Measurements from ENCODE around the gene ECHDC3.
"Not testable (repeated sequence)": the region's sequence is repeated elsewhere in the genome, so short reads cannot be mapped to it uniquely, and the experiment has no call there.

Gene ECHDC3

GRCh38 chr10:11716686-11717085 lies 25.5 kb upstream of the ECHDC3 start:
- no peak for DNase-seq

GRCh38 chr10:11719496-11720259 lies 22.5 kb upstream of the ECHDC3 start:
- DNase-seq, result no peak

DNA sequence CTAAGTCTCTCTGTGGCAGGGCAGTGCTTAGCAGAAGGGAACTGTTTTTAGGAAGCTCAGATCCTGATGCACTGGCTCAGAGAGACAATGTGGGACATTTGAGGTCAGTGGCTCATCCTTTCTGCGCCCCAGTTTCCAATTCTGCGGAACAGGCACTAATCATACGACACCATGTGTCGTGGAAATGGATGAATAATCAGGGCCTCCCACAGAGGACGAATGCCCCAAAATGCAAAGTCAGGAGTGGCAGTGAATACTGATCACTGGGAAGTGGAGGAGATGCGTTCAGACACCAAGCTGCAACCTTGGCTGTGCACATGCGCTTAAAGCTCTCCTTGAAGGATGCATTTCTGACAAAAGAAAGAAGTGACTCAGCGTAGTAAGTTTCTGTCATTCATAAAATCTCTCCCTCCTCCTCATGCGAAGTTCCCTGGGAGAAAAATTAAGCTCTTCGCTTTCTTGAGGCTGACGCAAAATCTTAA lies 21.9 kb upstream of the ECHDC3 start:
- DNase-seq, result no peak

DNA sequence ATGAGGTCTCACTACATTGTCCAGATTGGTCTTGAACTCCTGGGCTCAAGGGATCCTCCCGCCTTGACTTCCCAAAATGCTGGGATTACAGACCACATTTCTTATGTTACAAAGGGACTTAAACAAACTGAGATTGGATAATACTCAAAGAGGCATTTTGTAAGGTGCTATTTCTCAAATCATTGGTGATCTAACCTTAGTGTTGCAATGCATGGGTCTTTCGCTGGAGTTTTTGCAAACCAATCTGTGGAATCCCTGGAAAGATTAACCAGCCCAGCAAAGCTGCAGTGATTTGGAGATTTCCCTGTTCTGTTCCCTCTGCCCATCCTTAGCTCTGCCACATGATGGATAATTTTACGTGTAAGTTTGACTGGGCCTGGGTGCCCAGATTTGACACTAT lies 20.4 kb upstream of the ECHDC3 start:
- DNase-seq, result no peak

GRCh38 chr10:11723359-11723758 lies 18.8 kb upstream of the ECHDC3 start:
- no peak for DNase-seq

DNA sequence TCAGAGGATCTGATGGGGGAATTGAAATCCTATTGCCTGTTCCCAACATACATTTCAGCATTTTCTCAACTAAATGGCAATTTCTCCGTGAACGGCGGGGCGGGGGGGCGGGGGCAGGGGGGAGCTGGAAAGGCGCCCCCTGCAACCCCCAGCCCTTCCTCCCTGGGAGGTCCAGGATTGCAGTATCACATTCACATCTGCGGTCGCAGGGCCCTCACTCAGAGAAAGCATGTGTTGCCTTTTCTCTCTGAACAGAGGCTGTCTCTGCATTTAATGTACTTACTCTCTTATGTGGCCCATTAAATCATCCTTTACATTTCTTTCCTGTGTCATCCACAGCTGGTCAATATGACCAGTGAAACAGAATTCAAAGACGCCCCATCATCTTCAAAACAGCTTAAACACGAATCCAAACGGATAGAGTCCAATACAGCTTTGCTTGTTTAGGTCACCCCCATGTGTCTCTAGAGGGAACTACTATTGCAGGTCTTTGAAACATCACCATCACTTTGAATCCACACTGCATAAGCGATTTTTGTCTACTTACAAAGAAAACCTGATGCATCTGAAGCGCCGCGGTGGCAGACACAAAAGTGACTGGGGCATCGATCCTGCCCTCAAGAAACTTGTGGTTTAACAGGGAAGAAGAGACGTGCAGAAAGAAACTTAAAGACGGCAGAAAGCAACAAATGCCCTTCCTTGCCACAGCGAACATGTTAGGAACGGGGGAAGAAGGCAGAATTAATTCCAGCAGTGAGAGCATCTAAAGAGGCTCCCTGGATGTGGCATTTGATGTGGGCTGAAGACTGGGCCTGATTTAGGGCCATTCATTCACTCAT lies 17.0 kb upstream of the ECHDC3 start:
- peak in 1 of 2 experiments; percentile 4 for DNase-seq

GRCh38 chr10:11725912-11726311 lies 16.3 kb upstream of the ECHDC3 start:
- DNase-seq, result no peak

GRCh38 chr10:11727563-11727962 lies 14.6 kb upstream of the ECHDC3 start:
- no peak for DNase-seq

- no peak for DNase-seq
These were observed 13.8 kb upstream of the ECHDC3 start for GRCh38 chr10:11728353-11728752.

- no peak for DNase-seq
These were observed 12.3 kb upstream of the ECHDC3 start for GRCh38 chr10:11729790-11730315.

DNA sequence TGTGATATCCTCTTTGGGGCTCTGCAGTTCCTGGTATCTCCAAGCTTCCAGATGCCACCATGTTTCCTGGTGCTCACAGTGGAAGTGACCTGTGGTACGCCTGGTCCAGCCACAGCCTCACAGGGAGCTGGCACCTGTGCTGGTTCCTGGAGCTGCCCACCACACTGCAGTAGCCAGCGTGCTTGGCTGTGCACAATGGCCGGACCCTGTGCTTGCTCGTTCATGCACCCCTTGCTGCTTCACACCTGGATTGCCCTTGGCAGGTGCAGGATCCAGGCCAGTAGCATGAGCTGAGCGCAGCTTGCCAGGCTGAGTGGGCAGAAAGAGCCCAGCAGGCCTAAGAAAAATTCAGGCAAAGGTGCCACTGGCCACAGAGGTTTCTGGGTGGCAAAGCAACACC lies 11.4 kb upstream of the ECHDC3 start:
- DNase-seq, result no peak

GRCh38 chr10:11736767-11737166 lies 5.4 kb upstream of the ECHDC3 start:
- not testable (repeated sequence) for DNase-seq

- DNase-seq, result not testable (repeated sequence)
These were observed 4.7 kb upstream of the ECHDC3 start for GRCh38 chr10:11737258-11738032.

DNA sequence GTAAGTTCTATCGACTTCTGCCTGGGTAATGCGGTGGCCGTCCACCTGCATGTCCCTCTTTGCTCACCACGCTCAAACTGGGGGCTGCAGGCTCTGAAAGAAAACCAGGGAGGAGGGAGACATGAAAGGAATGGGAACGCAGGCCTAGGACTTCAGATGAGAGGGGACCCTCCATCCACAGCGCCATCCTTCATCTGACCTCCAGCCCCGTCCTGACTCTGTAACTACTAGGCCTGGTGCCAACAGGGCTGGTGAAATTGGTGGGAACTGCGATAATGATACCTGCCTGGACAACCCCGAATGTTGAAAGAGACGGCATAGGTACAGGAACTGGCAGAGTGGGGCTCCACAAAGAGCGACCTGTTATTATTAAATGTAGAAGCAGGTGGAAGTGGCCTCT lies 1.3 kb upstream of the ECHDC3 start:
- no peak for DNase-seq

DNA sequence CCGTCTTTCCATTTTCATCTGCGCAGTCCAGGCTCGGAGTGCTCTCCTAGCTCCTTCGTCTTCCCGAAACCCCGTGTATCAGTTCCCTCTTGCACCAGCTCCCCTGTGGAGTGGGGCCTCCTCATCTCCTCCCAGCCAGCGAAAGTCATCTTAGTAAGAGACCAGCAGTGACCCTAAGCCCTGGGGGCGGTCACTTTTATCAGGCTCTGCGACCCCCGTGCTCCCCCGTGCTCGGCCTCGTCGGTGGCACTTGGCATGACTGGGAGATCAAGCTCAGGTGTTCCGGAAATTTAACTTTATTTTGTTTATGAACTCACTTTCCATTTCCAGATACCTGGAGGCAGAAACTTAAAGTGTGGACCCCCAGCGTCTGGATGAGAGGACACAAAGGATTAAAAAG lies 574 bp upstream of the ECHDC3 start:
- no peak for DNase-seq

DNA sequence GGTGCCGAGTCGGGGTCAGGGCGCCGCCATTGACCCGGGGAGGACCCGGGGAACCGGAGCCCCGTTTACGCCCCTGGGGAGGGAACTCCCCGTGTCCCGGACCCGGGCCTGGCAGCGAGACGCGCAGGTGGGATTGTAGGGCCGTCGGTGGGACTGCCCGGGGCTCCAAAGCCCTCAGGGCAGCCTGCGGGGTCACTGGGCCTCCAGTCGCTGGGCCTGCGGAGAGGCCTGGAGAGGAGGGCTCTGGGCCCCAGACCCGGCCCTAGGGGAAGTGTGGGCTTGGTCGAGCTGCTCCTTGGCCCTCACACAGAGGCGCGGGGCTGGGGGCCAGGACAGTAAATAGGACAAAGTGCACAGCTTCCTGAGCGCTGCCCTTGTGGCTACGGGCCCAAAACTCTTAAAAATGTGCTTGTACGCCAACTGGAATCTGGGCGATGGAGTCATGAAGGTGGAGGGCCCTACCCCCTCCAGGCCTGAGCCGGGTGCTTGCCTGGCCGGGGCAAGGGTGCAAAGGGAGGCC lies 657 bp downstream of the ECHDC3 start:
- no peak for DNase-seq

GRCh38 chr10:11743461-11744338 lies 1.5 kb downstream of the ECHDC3 start:
- DNase-seq, result no peak

DNA sequence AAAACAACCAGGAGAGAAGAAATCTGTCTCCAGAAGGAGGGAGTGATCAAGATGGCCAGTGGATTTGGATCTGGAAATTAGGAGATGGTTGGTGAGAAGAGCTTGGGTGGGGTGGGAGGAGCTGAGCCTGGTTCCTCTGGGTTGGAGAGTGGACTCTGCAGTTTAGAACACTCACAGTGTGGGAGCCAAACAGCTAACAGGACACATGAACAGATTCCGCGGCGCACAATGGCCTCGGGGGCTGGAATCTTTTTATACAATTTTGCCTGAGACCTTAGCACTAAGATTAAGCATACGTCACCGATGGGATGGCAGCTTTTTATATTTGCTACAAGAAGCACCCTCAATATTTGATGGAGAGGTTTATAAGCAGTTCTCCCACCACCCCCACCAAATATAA lies 2.9 kb downstream of the ECHDC3 start:
- no peak for DNase-seq

- DNase-seq, result no peak
These were observed 4.8 kb downstream of the ECHDC3 start for GRCh38 chr10:11746883-11747539.

DNA sequence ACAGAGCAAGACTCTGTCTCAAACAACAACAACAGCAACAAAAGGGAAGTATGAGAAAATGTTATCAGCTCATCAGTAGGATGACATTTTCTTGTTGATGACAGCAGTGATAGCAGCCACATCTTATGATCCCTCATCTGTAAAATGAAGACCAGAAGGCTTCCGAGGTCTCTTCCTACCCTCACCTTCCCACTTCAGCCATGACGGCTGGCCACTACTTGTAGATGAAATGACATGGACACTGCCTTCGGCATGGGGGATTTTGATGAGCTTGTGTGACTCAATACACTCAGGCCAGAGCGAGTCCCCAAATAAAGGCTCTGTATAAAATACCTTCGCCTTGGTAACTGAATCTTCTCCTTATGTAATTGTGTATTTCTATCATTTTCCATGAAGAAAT lies 6.7 kb downstream of the ECHDC3 start:
- DNase-seq, result no peak

DNA sequence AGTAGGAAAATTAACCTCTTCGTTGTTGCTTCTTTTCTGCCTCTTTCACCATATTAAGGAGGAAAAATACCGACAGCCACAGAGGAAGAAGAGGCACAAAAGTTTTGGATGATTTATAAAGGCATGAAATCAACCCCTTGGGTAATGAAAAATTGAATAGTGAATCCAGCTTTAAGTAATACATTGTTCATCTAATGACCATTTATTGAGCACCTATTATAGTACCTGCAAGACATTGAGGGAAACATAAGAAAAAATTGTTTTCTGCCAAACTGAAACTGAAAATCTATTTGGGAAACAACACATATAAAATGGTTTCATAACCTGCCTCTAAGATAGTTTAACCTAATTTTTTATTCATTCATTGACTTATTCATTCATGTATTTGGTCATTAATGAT lies 8.2 kb downstream of the ECHDC3 start:
- no peak for DNase-seq

All from NCI-H2081 (cell line).